ENCODE results near the gene AP3B1.

DNA sequence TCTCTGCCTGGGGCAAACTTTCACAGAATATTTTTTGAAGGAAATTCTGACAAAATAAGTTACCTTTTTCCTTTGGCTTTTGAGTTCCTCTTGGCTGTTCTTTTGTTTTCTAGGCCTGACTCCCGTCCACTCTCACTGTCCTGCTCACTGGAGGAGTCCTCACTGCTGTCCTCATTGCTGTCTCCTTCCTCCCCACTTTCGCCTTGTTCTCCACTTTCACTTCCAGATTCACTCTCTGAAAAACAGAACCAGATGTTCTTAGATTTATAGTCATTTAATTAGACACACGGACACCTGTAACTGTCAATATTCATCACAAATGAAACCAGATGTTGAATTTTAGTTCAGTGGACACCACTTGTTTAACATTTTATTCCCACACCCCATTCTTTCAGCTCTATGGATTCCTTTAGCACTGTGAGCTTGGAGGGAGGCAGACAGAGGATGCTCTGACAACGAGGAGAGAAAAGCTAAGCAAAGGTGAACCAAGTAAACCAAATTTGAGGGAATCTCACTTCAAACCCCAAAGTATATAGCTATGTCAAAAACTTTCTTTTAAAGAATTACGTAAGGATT, 180.7 kb downstream of the AP3B1 start:
- TF ChIP-seq, protein P1, sequence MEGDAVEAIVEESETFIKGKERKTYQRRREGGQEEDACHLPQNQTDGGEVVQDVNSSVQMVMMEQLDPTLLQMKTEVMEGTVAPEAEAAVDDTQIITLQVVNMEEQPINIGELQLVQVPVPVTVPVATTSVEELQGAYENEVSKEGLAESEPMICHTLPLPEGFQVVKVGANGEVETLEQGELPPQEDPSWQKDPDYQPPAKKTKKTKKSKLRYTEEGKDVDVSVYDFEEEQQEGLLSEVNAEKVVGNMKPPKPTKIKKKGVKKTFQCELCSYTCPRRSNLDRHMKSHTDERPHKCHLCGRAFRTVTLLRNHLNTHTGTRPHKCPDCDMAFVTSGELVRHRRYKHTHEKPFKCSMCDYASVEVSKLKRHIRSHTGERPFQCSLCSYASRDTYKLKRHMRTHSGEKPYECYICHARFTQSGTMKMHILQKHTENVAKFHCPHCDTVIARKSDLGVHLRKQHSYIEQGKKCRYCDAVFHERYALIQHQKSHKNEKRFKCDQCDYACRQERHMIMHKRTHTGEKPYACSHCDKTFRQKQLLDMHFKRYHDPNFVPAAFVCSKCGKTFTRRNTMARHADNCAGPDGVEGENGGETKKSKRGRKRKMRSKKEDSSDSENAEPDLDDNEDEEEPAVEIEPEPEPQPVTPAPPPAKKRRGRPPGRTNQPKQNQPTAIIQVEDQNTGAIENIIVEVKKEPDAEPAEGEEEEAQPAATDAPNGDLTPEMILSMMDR (IDR thresholded peaks at IDR 0.05), result no peak
- no peak for TF ChIP-seq POLR2A (IDR thresholded peaks at IDR 0.05)
